Hematopoietic multipotent progenitor cell treated with erythropoietin and hydrocortisone succinate and interleukin-3 and kit ligand, for 4 days (in vitro differentiated cells): ENCODE measurements around the gene SLC27A3.
"Not testable (repeated sequence)": the region's sequence is repeated elsewhere in the genome, so short reads cannot be mapped to it uniquely, and the experiment has no call there.

ENCODE experiments used
- DNase-seq: peaks from one replicate; pipeline ENCODE4 v3.0.0-alpha.2; 2015

The SLC27A3 gene

GRCh38 chr1:153763365-153764225 lies 11.6 kb upstream of the SLC27A3 start:
- DNase-seq = no peak

DNA sequence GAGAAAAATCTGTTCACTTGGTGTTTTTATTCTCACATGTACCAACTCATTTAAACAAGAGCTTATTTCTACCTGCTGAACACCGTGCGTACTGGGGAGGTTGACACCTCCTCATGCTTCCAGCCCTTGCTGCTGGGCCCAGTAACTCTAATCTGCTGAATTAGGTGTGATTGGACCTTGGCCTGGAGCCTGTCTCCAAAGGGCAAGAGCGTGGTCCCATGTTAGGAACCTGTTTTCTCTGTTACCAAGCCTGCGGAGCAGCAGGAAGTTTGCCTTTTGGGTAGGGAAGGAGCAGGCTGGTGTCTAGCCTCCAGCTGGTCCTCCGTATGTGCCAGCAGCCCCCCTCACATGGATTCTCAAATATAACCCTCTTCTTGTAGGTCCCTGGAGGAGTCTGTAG lies 10.9 kb upstream of the SLC27A3 start:
- no peak for DNase-seq

DNA sequence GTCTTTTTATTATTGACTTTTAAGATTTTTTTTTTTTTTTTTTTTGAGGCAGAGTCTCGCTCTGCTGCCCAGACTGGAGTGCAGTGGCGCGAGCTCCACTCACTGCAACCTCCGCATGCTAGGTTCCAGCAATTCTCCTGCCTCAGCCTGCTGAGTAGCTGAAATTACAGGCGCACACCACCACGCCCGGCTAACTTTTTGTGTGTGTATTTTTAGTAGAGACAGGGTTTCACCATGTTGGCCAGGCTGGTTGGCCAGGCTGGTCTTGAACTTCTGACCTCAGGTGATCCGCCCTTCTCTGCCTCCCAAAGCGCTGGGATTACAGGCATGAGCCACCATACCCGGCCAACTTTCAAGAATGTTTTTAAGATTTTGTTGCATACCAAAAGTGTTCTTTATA lies 8.5 kb upstream of the SLC27A3 start:
- DNase-seq = not testable (repeated sequence)

GRCh38 chr1:153767519-153767918 lies 7.7 kb upstream of the SLC27A3 start:
- no peak for DNase-seq

DNA sequence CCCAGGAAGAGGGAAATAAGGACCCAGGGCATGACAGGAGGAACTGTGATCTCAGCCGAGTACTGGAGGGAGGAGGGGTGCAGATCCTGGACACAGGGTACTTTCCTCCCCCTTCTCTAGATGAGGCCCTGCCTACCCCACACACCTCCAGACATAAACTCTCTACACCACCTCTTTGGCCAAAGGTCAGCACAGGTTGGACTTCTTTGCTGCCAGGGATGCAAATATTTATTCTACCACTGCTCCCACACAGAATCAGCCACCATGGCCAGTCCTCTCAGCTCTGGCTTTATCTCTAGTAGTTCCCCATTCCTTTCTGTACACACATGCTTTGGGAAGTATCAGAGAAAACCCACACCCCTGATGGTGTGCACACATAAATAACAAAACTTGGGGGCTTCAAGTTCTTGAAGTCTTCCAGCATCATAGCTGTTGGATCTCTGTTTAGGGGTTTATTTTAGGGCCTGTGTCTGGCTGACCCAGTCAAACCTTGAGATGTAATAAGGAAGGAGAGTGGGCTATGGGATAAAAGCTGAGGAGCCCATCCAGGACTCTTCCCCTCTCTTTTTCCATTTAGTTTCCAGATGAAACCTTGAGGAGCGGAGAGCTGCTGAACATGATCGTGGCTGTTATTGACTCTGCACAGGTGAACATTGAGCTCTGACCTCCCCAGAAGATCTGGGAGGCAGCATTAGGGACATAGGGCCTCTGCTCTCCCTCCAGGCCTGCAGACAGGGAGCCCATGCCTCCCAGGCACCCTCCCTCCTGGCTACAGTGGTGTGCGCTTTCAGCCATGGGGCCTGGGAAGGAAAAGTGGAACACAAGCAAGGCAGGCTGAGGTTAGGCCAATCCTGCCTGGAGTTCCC lies 6.7 kb upstream of the SLC27A3 start:
- DNase-seq = no peak

- DNase-seq = no peak
These were observed 6.0 kb upstream of the SLC27A3 start for GRCh38 chr1:153769221-153769620.

- DNase-seq = no peak
These were observed 4.4 kb upstream of the SLC27A3 start for GRCh38 chr1:153770797-153771196.

DNA sequence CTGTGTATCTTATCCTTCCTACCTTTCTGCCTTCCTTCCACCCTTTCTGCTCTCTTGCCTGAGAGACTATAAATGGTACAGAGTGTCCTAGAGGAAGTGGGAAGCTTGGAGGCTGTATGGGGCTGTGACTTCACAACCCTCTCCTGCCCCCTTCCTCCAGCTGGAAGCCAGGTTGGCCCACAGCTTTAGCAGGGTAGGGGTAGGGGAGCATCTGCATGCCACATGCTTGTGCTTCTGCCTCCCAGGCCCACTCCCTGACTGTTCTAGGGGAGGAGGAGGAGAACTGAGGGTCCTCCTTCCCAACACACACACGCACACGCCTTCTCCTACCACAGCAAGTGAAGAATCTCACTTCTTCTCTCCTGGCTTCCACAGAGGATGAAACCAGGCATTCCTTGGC lies 3.9 kb upstream of the SLC27A3 start:
- DNase-seq = no peak

GRCh38 chr1:153771841-153772593 lies 3.2 kb upstream of the SLC27A3 start:
- peak; percentile 45 for DNase-seq

- DNase-seq = peak; percentile 58
These were observed 1.9 kb upstream of the SLC27A3 start for GRCh38 chr1:153773096-153773921.

DNA sequence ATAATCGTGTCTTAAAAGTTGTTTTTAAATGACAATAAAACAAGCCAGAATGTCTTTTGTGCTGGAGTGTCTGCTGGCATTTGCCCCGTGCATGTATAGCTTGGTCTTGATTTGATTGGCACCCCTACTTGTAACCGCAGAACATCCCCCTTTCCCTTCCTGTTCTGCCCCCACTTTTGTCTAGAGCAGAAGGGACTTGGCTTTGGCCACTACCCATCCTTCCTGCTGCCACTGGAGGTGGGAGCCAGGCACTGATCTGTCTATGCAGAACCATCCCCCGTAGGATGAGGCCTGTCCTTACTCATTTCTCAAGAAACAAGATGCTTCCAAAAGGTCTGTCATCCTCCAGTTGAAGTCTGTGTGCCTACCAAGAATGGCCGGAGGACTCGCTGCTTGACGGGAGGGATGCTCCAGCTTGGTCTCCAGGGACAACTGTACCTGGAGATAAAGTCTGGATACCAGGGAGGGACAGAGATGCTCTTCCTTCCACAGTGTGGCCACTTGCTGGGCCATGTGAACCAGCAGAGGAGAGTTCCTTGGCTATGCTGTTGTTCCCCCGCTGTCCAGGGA lies 1.1 kb upstream of the SLC27A3 start:
- peak; percentile 63 for DNase-seq

- peak; percentile 80 for DNase-seq
These were observed 486 bp downstream of the SLC27A3 start for GRCh38 chr1:153775458-153776327.

DNA sequence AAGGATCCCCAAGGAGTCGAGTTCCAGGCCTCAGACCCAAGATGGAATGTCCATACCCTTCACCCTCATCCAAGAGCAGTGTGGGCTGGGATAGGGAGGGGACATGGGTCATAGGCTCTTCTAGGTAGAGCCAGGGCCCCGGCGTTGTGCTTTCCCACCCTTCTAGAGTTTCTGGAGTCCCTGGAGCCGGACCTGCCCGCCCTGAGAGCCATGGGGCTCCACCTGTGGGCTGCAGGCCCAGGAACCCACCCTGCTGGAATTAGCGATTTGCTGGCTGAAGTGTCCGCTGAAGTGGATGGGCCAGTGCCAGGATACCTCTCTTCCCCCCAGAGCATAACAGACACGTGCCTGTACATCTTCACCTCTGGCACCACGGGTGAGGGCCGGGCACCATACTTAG lies 1.1 kb downstream of the SLC27A3 start:
- no peak for DNase-seq

DNA sequence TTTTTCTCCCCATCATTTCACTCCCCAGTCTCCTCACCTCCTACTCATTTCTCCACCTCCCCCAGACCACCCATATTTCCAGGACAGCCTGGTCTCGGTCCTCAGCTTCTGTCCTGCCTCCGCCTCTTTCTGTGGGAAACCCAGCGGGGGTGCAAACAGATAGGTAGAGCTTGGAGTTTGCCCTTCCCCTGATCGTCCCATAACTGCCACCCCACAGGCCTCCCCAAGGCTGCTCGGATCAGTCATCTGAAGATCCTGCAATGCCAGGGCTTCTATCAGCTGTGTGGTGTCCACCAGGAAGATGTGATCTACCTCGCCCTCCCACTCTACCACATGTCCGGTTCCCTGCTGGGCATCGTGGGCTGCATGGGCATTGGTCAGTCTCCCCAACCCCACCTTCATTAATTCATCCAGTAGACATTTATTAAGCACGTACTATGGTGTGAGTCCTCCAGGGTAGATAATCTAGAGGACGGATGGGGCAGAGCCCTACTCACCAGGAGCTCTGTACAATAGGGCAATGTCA lies 1.7 kb downstream of the SLC27A3 start:
- DNase-seq = no peak

DNA sequence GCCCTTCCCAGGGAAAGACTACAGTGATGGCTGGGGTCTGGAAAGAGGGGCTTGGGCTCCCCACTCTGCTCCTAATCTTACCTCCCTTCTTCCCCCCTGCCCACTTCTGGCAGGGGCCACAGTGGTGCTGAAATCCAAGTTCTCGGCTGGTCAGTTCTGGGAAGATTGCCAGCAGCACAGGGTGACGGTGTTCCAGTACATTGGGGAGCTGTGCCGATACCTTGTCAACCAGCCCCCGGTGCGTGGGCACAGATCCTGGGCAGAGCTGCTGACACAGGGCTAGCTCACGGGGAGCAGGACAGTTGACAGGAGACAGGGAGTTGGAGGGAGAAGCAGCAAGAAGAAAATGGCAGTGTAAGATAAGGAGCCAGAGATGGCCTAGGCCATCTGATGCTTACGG lies 2.4 kb downstream of the SLC27A3 start:
- no peak for DNase-seq

GRCh38 chr1:153778051-153778823 lies 3.0 kb downstream of the SLC27A3 start:
- no peak for DNase-seq

DNA sequence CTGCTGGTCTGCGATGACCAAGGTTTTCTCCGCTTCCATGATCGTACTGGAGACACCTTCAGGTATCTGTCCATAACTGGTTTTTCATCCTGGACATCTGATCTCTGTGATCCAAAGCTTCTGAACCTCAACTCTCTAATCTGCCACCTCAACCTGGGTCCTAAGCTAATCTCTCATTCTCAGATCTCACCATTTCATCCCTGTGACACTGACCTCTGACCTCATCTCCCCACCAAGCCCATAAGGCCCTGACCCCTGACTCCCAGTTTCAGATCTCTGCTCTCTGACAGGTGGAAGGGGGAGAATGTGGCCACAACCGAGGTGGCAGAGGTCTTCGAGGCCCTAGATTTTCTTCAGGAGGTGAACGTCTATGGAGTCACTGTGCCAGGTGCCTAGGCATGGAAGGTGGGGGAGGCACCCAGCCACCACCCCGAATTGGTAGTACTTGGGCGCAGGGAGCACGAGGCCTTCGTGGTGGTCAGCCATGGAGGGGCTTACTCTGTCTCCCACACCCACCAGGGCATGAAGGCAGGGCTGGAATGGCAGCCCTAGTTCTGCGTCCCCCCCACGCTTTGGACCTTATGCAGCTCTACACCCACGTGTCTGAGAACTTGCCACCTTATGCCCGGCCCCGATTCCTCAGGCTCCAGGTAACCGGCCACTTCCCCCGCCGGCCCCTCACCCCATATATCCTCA lies 3.8 kb downstream of the SLC27A3 start:
- DNase-seq = no peak

GRCh38 chr1:153779781-153780541 lies 4.8 kb downstream of the SLC27A3 start:
- no peak for DNase-seq
